T-helper 22 cell (primary cell): ENCODE data around the gene CDC42BPA.

Experiments
- DNase-seq: peaks from one replicate; pipeline ENCODE4 v3.0.0-alpha.2; 2020; ENCODE audit warnings: low read depth

The CDC42BPA gene

DNA sequence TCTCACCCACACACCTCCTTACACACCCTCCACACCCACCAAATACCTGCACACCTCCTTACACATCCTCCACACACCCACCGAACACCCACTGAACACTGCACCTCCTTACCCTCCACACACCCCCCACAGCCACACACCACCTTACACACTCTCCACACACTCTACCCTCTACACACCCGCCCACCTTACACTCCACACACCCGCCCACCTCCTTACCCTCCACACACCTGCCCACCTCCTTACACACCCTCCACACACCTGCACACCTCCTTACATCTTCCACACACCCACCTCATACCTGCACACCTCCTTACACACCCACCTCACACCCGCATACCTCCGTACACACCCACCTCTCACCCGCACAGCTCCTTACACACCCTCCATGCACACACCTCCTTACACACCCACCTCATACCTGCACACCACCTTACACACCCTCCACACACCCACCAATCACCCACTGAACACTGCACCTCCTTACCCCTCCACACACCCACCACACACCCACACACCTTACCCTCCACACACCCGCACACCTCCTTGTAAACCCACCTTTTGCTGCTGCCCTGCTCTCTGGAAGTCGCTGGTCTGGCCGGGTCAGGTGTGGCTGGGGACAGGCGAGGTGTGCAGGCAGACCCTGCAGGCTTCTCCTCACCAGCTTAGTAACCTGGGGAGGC is 339.7 kb downstream of the CDC42BPA start:
- no peak for DNase-seq

DNA sequence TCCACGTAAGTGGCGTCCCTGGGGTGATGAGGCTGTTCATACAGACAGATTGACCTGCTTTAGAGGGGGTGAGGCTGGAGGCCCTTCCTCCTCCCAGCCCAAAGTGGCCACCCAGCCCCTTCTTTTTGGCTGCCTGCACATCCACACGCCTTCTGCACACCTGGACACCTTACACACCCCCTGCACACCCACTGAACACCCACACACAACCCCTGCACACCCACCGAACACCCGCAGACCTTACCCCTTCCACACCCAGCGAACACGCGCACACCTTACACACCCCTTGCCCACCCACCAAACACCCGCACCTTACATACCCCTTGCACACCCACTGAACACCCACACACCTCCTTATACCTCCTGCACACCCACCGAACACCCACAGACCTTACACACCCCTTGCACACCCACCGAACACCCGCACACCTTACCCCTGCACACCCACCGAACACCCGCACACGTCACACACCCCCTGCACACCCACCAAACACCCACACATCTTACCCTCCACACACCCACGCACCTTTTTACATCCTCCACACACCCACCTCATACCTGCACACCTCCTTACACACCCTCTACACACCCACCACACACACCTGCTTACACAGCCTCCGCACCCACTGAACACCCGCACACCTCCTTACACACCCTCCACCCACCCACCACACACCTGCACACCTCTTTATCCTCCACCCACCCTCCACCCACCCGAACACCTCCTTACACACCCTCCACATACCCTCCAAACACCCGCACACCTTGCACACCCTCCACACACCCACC is 340.5 kb downstream of the CDC42BPA start:
- DNase-seq: no peak

DNA sequence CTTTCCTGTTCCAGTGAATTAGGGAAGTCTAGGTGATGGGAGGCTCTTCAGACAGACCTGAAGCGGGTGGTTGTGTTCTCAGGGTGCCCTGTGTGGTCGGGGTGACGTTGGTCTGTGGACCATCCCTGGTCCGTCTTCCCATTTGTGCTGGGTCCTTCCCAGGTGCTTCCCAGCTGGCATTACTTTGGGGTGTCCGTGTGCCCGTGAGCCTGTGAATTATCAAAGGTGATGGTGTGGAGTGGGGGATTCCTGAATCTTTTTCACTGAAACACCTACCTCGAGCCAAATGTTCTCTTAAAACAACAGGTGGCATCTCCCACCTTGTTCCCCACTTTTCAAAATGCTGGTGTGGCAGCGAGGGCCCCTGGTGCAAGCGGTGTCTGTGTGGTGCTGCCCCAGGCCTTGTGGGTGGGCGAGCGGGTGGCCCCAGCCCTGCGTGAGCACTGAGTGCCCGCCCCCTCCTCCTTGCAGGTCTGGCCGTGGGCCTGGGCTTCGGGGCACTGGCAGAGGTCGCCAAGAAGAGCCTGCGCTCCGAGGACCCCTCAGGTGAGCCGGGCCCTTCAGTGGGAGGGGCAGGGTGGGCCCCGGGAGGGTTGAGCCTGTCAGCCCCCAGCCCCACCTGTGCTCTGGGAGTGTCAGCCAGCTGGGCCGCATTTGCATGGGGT is 341.2 kb downstream of the CDC42BPA start:
- no peak for DNase-seq

GRCh38 chr1:226976276-226976977 is 341.9 kb downstream of the CDC42BPA start:
- DNase-seq: no peak

- DNase-seq: no peak
Observed at GRCh38 chr1:226975259-226976250, 342.7 kb downstream of the CDC42BPA start.

GRCh38 chr1:226974544-226975258 is 343.6 kb downstream of the CDC42BPA start:
- no peak for DNase-seq

- no peak for DNase-seq
Observed at GRCh38 chr1:226973898-226974543, 344.3 kb downstream of the CDC42BPA start.

DNA sequence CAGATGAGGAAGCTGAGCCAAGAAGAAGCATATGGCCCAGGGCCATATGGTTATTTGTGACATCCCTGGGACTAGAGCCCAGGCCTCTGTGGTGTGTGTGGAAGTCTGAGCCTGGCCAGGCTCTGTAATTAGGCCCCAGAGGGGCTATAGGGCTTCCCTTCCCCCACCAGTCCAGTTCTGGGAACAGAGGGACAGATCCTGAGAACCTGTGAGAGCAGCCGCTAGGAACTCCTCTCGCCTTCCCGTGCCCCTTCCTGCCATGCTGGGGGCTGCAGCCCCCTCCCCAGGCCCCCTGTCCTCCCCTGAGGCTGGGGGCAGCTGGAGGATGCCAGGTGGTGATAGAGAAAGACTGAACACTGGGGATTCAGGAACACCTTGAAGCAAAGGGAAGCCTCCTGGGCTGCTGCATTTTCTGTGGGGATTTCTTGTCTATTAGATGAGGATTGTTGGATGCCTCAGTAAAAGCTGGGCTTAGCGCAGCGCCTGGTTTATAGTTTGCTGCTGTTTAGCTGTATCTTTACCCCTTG is 344.9 kb downstream of the CDC42BPA start:
- DNase-seq: no peak

- DNase-seq: no peak
Observed at GRCh38 chr1:226972931-226973330, 345.4 kb downstream of the CDC42BPA start.

DNA sequence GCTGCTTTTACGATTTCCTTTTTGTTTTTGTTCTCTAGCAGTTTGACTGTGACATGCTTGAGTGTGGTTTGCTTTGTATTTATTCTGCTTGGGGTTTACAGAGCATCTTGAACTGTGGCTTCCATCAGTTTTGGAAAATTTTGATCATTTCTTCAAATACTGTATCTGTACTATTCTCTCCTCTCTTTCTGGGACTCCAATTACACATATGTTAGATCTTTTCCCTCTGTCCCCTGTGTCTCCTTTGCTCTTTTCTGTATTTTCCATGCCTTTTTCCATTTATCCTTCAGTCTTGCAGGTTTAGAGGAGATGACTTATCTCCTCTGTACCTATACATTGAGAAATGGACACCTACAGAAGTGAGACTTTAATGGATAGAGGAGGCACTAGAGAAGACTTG is 346.5 kb downstream of the CDC42BPA start:
- DNase-seq: no peak

- no peak for DNase-seq
Observed at GRCh38 chr1:226967665-226968064, 350.6 kb downstream of the CDC42BPA start.

GRCh38 chr1:226966683-226967082 is 351.6 kb downstream of the CDC42BPA start:
- DNase-seq: no peak

- DNase-seq: no peak
Observed at GRCh38 chr1:226965581-226966440, 352.5 kb downstream of the CDC42BPA start.

DNA sequence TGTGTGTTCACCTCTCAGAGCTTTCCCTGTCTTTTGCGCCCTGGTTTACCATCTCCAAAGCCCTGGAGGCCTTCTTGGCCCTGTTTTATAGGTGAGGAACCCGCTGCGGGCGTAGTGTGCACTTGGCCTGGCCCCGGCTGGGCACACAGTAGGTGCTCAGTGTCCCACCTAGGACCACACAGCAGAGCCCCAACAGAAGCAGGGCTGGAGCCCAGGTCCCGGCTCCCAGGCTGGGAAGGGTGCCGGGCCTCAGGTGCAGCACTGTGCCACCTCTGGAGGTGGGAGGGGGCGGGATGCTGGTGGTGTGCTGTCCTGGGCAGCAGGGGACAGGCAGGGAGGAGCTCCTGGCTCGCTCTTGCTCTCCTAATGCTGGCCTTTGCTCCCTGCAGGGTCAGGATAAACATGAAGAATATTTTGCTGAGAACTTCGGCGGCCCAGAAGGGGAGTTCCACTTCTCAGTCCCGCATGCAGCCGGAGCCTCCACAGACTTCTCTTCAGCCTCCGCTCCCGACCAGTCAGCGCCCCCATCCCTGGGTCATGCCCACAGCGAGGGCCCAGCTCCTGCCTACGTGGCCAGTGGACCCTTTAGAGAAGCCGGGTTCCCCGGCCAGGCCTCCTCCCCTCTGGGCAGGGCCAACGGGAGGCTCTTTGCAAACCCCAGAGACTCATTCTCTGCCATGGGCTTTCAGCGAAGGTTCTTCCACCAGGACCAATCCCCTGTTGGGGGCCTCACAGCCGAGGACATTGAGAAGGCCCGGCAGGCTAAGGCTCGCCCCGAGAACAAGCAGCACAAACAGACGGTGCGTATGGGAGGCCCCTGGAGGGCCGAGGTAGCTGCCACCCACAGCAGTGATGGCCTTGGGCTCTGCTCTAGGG is 353.4 kb downstream of the CDC42BPA start:
- no peak for DNase-seq

GRCh38 chr1:226964068-226964425 is 354.2 kb downstream of the CDC42BPA start:
- DNase-seq: no peak

GRCh38 chr1:226962421-226963391 is 355.6 kb downstream of the CDC42BPA start:
- DNase-seq: no peak
